GM04504 (cell line): Measurements from ENCODE around the gene PRDM16.

Experiments used
- DNase-seq: peaks from one replicate; pipeline ENCODE4 v3.0.0-alpha.2; 2012; ENCODE audit warnings: low read depth

The PRDM16 gene

DNA sequence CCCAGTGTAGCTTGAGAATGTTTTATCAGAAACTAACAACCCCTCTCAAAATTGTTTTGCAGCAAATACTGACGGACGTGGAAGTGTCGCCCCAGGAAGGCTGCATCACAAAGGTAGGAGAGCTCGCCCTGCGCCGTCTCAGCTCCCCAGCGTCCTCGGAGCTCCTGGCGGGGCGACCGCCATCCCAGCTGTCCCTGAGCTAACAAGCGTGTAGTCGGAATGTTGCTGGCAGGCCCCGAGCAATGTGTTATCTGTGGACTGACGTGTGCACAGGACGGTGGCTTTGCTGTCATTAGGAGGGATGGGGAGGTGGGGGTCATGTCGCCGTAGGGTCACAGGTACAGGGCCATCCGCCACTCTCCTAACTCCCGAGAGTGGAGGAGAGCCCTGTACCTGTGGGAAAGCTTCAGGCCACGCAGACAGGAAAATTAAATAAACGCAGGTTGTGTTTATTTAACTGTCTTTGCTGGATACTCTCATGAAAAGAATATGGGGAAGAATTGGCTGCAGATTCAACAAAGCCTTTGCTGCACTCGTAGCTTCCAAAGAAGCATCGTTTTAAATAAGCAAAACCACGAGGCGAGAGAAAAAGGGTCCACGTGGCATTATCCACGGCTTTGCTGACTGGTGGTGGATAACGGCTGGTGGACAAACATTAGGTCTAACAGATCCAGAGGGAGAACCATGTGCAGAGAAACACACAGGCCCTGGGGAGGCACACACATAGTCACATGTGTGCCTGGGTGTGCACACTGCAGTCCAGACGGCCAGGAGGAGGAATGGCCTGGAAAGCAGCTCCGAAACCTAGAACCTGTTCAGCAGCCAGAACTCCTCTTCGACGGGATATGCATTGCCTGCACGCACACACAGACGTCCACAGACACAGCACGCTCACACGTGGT, 175.3 kb downstream of the PRDM16 start:
- no peak for DNase-seq

DNA sequence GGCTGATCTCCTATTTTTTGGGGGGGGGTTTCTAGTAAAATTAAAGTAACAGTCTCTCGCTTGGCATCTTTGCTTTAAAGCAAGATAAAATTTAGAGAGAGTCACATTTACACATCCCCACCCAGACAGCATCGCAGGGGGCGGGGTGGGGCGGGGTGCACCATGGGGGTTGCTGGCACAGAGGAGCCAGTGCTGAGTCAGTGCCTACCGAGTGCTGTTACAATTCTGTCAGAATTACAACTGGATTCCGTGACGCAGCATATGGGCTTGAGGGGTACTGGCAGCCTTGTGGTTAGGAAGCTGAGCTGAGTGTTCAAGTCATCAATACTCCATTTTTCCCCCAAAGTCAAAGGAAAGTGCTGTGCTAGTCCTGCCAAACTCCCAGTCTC, 175.9 kb downstream of the PRDM16 start:
- DNase-seq: no peak

DNA sequence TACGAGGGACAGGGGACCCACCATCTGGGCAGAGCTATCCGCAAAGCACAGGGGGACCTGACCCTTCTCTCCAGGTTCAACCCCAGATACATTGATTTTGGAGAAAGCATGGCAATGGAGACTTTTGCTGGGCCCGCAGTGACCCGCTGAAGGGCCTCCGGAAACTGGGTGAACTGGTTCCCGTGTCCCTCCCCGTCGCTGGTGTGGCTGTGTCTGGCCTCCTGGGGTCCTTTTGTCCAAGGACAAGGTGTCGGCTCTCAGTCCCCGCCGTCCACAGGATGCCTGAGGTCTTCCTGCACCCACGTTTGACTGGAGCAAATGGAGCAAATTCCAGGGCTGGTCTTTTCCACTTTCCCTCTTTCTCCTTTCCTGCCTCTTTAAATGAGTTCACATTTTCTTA, 176.3 kb downstream of the PRDM16 start:
- no peak for DNase-seq

DNA sequence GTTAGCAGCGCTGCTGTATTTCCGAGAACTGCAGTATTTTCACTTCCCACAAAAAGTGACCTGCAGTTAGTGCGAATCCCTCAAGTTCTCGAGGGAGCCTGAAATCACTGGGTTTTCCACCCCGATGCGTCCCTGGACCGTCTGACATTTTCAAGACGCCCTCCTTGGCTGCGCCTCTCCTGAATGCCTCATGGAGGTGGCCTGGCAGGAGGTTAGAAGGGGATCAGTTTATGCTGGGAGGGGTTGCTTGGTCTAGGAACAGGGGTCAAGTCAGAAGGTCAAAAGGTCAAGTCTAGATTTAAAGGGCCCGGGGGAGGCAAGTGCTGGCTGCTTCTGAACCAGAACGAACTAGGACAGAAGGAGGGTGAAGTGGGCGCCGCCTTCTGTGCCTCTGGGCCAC, 176.8 kb downstream of the PRDM16 start:
- DNase-seq: no peak

DNA sequence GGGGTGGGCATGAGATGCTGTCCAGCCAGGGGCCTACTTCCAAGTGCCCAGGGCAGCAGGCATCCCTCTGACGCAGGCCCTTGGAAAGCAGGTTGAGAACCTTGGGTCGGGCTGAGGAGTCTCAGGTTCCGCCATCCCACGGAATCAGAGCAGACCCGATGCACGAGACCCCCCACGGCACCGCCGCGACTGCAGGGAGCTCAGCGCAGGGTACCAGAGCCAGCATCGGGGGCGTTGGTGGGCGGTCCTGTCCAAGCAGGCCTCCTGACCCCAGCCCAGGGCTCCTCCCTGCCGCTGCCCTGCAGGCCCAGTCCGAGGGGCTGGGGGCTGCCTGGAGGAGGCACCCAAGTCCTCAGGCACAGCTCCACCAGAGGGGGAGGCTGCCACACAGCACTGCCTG, 177.2 kb downstream of the PRDM16 start:
- no peak for DNase-seq

DNA sequence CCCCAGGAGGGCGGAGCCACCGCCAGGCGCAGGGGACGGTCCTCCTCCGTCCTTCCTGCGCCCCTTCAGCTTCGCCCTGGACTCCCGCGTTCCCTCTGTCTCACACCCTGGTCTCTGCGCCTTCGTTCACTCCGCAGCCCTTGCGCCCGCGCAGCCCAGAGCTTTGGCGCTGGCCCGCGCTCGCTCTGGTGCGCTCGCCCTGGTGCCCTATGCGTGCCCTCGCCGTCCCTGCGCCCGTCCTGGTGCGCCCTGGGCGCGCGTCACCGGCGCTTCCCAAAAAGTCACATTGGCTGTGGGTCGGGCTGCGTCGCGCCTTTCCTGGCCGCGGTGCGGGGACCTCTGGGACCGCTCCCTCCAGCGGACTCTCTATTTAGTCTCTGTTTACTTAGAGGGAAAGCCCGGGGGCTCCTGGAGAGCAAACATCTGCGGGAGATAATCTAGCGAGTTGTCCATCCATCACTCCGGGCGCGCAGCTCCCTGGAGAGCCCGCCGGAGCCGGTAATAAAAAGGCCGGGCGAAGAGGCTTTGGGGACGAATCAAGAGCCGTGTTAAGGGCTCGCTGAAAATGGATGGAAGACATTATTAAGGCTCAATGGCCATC, 178.6 kb downstream of the PRDM16 start:
- no peak for DNase-seq

DNA sequence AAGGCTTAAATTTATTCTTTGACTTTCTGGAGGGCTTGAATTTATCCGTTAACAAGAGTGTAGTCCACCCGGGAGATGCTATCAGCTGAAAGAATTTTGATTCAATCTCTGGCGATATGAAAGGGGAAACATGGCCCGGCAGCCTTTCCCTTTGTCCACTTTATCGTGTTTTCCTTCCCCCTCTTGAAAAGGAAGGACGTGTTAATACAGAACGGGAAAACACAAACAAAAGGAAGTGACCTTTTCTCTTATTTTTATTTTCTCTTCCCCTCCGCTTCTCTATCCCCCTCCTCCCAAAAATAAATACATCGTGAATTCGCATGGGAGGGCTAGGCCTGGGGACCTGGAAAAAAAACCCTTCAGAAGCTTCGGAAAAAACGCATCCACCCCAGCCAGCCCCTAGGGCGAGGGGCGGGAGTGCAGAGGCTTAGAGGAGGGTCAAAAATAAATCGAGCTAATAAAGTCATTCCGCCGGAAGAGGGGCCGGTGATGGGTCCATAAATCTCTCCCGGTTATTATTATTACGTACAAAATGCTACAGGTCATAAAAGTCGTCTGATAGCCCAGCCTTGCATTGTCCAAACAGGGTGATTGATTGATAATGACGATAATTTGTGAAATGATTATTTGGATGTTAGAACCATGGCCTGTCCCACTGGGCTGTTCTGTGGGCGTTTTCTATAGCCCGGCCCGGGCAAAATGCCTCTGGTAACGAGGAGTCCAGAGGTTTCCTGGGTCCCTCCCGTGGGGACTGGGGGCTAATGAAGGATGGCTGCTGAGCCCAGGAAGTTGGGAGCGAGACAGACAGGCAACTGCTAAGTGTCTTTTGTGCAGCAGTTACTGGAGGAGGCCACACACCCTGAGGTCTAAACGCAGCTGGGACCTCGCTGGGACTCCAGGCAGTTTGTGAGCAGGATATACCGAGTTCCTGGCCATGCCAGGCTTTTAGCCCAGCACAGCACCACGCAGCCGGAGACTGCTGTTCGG, 179.4 kb downstream of the PRDM16 start:
- DNase-seq: no peak

DNA sequence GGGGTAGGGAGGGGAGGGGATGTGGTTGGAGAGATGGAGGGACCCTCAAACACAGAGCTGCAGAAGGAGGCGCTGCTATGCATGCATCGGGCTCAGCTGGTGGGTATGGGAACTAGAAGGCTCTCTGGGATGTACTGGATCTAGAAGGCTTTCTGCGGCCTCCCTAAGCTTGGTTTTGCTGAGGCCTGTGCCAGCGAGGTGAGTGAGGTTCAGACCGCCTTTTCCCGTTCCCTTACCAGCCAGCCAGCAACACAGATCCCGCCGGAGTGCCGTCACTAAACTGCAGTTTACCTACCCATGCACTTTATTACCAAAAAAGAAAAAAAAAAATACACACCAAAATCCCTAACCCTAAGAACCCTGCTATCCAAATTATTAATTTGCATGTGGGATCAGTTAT, 180.2 kb downstream of the PRDM16 start:
- DNase-seq: no peak

DNA sequence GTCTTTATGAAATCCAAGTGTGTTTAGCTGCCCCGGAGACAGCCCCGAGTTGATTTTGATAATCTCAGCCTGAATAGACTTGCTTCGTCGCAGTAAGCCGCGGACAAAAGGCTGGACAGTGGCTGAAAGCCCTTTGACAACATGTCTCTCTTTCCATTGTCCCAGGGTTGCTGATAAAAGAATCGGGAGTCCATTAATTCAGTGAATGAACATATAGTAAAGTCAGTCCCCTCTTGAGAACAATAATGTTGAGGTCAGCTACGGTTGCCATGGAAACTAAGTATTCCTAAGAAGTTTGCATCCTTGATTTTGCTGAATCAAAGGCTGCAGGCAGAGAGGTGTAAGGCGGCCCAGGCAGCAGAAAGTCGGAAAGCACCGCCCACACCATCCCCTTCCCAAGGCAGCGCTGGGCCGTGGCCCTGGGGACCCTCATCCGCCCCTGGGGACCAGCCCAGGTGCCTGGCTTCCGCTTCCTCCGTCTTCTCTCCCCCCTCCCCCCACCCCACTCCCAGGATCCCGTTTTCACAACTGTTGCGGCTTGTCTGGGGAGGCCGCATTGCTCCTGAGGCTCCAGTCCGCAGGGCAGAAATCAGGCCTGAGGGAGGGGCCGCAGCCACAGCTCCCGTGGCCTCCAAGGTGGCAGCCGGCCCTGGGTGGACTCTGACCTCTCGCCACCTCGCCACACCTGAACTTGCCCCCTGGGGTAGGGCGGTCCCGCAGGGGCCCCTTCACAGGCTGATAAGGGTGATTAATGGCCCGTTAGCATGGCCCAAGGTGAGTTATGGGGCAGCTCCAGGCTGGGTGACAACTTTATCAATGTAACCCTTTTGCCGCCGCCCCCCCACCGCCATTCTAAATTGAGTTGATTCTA, 180.9 kb downstream of the PRDM16 start:
- DNase-seq: no peak

DNA sequence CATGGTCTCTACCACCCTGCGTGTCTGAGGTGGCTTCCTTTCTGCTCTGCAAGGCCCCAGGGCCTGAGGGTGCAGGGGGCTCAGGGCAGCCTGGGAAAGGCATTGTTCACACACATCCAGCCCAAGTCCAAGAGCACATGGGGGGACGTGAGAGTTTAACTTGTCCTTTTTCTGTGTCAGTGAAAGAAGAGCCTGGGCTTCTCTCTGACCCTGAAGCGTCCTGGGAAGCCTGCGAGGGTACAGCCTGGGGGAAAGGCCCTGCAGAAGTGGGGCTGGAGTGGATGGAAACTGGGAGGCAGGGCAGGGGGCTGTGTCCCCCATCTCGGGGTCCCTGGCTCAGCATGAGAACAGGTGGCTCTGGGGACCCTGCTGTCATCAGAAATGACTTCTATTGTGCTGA, 181.6 kb downstream of the PRDM16 start:
- no peak for DNase-seq

DNA sequence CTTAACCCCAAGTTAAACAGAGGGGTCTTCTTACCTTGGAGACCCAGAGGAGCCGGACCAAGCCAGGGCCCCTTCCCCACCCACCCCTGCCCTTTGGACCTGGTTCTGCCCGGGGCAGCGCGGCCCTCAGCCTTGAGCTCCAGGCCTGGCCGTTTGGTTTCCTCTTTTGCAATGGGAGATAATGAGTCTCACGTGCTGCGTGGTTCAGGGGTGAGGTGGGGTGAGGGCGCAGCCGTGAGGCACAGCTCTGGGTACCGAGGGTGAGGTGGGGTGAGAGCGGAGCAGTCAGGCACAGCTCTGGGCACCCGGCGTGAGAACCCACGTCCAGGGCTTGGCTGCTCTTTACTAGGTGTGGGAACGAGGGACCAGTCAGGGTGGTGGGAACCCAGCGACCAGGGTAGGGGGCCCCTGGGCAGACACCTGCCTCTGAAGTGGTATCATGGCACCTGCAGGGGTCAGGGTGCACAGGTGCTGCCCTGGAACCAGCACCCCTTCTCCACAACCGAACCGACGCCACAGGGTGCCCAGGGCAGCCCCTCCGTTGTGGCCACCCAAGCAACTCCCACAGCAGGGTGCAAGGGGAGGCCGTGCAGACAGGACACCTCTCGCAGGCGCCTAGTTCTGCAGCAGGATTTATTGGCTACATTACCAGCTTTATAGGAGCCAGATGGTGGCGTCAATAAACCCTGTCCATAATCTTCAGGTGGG, 182.2 kb downstream of the PRDM16 start:
- no peak for DNase-seq

DNA sequence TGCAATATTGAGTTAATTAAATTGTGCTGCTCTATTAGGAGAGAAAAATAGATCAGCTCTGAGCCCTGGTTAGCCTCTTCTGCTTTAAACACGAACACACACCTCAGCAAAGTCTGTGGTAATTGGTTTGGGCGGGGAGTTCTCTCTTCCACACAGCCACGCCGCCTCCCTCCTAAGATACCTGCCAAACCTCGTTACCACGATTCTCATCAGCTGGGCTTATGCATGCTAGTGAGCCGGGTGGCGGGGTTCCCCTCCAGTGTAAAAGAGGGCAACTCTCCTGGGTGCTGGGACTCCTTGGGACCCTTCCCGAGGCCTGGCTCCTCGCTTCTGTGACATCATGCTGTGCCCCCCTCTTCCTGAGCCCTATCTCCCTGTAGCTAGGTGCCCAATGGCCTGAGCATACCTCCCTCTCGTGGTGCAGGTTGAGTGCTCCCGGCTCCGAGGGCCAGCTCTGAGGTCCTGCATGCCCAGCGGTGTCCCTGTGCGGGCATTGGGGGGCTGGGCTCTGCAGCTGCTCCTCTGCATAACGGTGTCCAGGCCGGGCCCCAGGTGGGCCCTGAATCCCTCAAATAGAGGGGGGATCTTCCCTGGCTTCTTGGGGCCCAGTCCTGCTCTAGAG, 182.9 kb downstream of the PRDM16 start:
- DNase-seq: no peak

DNA sequence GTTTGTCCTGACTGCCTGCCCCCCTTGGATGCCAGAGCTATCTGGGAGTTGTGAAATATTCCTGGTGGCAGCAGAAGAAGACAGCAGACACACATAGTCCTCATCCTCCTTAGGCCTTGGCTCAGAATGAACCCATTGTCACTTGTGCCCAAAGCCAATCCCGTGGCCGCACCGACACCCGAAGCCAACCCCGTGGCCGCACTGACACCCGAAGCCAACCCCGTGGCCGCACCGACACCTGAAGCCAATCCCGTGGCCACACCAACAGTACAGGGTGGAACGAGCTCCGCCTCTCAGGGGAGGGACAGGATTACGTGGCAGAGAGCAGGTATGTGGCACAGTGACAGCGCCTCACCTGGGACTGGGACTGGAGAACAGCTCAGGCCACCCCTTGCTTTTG, 186.7 kb downstream of the PRDM16 start:
- DNase-seq: no peak

DNA sequence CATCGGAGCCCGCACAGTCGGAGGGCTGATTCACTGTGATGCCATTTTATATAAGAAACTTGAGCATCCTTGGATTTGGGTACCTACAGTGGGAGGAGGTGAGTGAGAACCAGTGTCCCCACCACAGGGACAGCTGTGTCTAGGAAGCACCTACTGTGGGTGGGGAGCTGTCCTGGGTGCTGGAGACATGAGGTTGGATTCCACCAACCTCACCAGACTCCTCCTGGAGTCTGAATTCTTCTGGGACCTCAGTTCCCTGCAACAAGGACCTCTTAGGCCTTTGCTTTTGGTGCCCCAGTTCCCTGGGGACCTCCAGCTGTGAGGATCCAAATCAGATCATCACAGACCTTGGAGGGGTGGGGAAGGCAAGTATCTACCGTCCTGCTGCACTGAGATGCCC, 188.8 kb downstream of the PRDM16 start:
- DNase-seq: no peak

DNA sequence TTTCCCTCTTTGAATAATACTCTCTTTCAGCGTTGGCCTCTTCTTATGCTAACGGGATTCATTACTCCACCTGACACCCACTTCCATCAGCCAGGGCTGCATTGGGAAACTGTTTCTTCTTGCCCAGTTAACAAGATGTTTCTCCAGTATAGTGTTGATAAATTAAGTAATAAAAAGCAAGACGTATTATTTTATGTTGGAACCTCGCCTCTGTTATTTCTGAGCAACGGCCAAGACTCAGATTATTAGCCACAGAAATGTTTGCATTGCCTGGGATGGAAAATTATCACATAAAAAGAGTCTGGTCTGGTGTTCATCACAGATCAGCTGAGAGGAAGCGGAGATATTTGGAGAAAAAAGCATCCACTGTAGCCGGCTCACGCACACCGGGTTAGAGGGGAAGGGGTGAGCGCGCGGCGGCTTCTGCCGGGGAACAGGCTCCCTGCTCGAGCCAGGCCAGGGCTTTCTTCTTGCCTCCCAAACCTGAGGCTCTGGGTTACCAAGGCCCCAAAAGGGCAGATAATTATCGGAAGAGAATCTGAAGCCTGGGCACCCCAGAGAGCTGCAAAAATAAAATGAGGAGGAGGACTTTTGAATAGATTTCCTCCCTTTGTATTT, 189.5 kb downstream of the PRDM16 start:
- DNase-seq: no peak

DNA sequence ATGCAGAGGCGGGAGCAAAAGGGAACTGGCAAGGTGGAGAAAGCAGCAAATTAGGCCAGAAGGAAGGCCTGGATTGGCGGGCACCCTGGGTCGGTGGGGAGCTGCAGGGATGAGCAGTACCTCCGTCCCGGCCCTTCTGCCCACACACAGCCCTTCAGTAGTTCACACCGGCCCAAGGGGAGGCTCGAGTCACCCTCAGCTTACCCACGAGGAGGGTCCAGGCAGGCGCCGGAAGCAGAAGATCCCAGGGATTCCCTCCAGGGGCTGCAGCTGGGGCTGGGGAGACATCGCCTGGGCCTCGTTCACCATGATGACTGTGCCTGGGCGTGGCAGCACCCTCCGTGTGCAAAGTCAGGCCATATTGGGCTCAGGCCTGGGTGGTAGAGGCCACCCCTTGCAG, 190.0 kb downstream of the PRDM16 start:
- DNase-seq: no peak

DNA sequence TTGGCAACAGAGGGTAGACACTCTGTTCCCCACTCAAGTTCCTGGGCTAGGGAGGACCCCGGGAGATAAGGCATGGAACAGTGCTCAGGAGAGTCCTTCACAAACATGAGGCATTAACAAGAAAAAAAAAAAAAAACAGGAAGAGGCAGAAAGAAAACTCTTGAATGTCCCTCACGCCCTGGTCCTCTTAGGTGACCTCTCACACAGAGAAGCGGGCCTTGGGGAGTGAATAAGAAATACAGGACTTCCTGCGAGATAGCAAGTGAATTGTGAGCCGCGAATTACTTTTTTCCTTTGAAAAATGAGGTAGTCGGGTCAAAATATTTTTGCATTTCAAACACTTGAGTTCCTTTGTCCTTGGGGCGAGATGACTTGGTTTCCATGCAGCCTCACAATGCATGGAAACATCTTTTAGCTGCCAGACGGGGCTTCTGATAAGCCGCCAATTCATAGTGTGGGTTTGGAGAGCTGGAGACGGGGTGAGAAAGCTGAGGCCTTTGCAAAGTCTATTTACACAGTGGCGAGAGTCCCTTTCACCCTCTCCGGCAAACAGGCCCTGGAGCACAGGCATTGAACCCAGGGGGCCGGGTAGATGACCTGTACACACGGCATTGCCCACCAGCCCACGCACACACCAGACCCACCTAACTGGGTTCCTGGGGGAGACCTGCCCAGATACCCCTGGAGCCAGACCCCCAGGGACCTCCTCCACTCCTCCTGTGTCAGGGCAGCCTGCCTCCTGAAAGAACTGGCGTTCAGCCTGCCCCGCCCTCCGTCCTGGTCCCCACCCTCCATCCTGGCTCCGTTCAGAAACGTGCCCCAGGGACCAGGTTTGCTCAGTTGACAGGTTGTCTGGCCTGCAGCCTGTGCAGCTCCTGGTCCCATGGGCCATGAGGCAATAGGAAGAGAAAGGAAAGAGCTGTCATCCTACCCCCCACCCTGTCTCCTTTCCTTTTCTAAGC, 192.3 kb downstream of the PRDM16 start:
- DNase-seq: no peak

DNA sequence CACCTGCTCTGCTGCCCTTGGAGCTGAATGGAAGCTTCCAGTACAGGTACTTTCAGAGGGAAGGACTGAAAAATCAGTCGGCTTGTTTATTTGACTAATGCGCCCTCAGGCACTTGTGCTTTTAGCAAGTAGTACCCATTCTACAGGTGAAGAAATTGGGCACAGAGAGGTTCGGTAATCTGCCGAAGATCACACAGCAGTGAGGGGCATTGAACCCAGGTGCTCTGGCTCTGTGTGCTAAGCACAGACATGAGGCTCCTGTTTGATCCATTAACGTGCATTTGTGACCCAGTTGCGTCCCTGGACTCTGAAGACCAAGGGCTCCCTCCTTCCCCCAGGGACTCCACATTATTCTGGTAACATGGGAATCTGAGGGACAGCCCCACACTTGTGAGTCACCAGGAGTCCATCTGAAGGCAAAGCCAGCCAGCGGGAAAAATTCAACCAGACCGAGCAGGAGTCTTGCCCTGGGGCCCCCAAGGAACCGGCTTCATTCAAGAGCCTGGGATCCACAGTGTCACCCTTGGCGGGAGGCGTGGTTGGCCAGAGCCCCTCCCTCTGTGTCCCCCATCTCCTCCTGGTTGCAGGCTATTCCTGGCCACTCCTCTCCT, 193.1 kb downstream of the PRDM16 start:
- DNase-seq: no peak
